K562 (cell line): Measurements from ENCODE around the gene KCNK4. TPM values are rescaled to one million over a fixed set of nuclear protein-coding genes. Genes with fewer than 3 reads are reported as not detected.

Experiments used
- CREB1 ChIP-seq, 2 experiments: sonication (generic) in 1 of 2; formaldehyde crosslinking in 1 of 2; IDR thresholded peaks; 2 replicates each; pipeline versions ENCODE4 v1.6.1 to v1.8.0; 2012 to 2022; ENCODE audit warnings: inconsistent platforms in 1 of 2, mild to moderate bottlenecking in 1 of 2, missing genetic modification reagents in 1 of 2, moderate library complexity in 1 of 2
- HDAC1 ChIP-seq, 2 experiments: fragments of 450-650 bp; IDR thresholded peaks; 2 replicates each; pipeline ENCODE4 v1.6.1; 2016 to 2017; ENCODE audit warnings: inconsistent platforms in 1 of 2, mild to moderate bottlenecking in 1 of 2, moderate library complexity in 1 of 2
- HLTF ChIP-seq: fragments of 450-650 bp; IDR thresholded peaks from 2 replicates; pipeline ENCODE4 v1.6.1; 2016
- NFIC ChIP-seq: fragments of 450-650 bp; IDR thresholded peaks from 2 replicates; pipeline ENCODE4 v1.6.1; 2017; ENCODE audit warnings: mild to moderate bottlenecking, inconsistent platforms
- TFE3 ChIP-seq: fragments of 450-650 bp; formaldehyde crosslinking; IDR thresholded peaks from 2 replicates; pipeline ENCODE4 v1.4.0; 2020; ENCODE audit warnings: mild to moderate bottlenecking, mixed read lengths
- ZFX ChIP-seq: sonication (generic); formaldehyde crosslinking; IDR thresholded peaks from 2 replicates; pipeline ENCODE4 v1.8.0; 2022; ENCODE audit warnings: mild to moderate bottlenecking, missing genetic modification reagents, moderate library complexity
- ZNF23 ChIP-seq: fragments of 250-450 bp; sonication (Bioruptor Pico); IDR thresholded peaks from 2 replicates; pipeline ENCODE4 v1.4.0; 2020; ENCODE audit warnings: mild to moderate bottlenecking
- polyA plus RNA-seq, 8 experiments: library from polyadenylated mRNA; depleted of rRNA in 4 of 8; stranded (reverse) in 5 of 8; unstranded in 3 of 8; fragments of >200 nt; fragmentation: Nextera tagmentation in 2 of 8; fragmentation: Illumina TruSeq in 1 of 8; extraction: Ambion mirVana in 2 of 8; extraction: Trizol in 1 of 8; gene quantifications; 2 replicates each; pipeline versions ENCODE4 v1.2.1 to v1.2.3, GENCODE V29; 2011 to 2014; ENCODE audit warnings: inconsistent platforms in 1 of 8, missing spikeins in 1 of 8
- total RNA-seq, 7 experiments: library from RNA; depleted of rRNA in 6 of 7; stranded (reverse); fragments of >200 nt in 6 of 7; fragmentation: Illumina TruSeq in 2 of 7; extraction: Trizol in 2 of 7; gene quantifications; 2 replicates each; pipeline versions ENCODE4 v1.2.1 to v1.2.3, GENCODE V29; 2011 to 2021; ENCODE audit warnings: low replicate concordance in 1 of 7
- TF ChIP-seq, protein P1 (sequence below), 2 experiments: fragments of 450-650 bp in 1 of 2; sonication (generic) in 1 of 2; formaldehyde crosslinking in 1 of 2; IDR thresholded peaks; 2 replicates each; pipeline versions ENCODE4 v1.7.1 to v1.9.0; 2016 to 2022; ENCODE audit warnings: inconsistent platforms in 1 of 2, mild to moderate bottlenecking in 1 of 2, missing genetic modification reagents in 1 of 2
- TF ChIP-seq, protein P2 (sequence below): fragments of 450-650 bp; IDR thresholded peaks from 2 replicates; pipeline ENCODE4 v1.6.1; 2016; ENCODE audit warnings: borderline replicate concordance
- TF ChIP-seq, protein P3 (sequence below), 2 experiments: fragments of 450-650 bp; IDR thresholded peaks; 2 replicates each; pipeline ENCODE4 v1.6.1; 2016

KCNK4 gene
- total and polyA plus RNA-seq, 9 of the 15 experiments (the other 6 are each of a cell fraction or from before 2014, with no cell fraction given): not detected

DNA sequence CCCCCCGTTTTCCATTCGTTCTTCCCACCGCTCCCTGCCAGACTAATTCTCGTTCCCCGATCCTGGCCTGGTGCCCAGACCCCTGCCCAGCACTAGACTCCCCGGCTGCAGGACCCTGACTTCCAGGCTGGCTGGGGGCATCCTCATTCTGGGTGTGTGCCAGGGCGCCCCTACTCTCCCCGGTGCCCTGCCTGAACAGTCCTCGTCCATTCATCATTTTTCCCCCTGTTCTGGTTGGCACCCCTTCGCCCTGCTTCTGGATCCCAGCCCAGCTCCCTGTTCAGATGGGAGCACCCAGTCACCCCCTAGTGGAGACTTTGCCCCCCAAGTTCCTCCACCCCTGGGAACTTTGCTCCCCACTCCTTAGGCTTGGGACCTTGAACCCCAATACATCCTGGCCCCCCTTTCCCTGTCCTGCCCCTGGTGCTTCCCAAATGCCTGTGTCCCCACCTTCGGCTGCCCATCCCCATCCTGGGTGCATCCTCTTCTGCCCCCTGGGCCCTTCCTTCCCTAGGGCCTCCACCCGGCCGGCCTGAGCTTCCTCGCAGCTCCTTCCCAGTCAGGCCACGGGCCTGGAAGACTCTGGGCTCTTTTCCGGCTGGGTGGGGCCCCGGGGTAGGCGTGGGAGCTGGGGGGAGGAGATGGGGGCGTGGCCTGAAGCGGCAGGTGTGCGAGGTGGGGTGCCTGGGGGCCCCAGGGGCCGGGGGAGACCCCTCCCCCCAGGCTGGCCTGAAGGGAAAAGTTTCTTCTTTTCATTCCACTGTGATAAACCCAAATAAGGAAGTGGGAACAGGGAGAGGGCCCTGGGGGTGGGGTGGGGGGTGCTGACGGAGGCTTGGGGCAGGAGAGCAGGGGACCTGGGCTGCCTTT, 38.9 kb upstream of the KCNK4 start (continued):
- TF ChIP-seq, protein P1, sequence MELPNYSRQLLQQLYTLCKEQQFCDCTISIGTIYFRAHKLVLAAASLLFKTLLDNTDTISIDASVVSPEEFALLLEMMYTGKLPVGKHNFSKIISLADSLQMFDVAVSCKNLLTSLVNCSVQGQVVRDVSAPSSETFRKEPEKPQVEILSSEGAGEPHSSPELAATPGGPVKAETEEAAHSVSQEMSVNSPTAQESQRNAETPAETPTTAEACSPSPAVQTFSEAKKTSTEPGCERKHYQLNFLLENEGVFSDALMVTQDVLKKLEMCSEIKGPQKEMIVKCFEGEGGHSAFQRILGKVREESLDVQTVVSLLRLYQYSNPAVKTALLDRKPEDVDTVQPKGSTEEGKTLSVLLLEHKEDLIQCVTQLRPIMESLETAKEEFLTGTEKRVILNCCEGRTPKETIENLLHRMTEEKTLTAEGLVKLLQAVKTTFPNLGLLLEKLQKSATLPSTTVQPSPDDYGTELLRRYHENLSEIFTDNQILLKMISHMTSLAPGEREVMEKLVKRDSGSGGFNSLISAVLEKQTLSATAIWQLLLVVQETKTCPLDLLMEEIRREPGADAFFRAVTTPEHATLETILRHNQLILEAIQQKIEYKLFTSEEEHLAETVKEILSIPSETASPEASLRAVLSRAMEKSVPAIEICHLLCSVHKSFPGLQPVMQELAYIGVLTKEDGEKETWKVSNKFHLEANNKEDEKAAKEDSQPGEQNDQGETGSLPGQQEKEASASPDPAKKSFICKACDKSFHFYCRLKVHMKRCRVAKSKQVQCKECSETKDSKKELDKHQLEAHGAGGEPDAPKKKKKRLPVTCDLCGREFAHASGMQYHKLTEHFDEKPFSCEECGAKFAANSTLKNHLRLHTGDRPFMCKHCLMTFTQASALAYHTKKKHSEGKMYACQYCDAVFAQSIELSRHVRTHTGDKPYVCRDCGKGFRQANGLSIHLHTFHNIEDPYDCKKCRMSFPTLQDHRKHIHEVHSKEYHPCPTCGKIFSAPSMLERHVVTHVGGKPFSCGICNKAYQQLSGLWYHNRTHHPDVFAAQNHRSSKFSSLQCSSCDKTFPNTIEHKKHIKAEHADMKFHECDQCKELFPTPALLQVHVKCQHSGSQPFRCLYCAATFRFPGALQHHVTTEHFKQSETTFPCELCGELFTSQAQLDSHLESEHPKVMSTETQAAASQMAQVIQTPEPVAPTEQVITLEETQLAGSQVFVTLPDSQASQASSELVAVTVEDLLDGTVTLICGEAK (IDR thresholded peaks at IDR 0.05): peak; percentile 56; the same call in 1 of the 2 replicates
- TF ChIP-seq, protein P1 (CRISPR knock-in tag; IDR thresholded peaks at IDR 0.05): no peak
- TF ChIP-seq ZFX: peak; percentile 28; the same call in 1 of the 2 replicates
- no peak for TF ChIP-seq TFE3 (CRISPR knock-in tag)
- peak in 1 of 2 experiments; percentile 70; a peak in 2 of 4 replicates for TF ChIP-seq HDAC1 (IDR thresholded peaks at IDR 0.05)
- peak; percentile 80 for TF ChIP-seq NFIC
- TF ChIP-seq HLTF: no peak
- TF ChIP-seq, protein P2, sequence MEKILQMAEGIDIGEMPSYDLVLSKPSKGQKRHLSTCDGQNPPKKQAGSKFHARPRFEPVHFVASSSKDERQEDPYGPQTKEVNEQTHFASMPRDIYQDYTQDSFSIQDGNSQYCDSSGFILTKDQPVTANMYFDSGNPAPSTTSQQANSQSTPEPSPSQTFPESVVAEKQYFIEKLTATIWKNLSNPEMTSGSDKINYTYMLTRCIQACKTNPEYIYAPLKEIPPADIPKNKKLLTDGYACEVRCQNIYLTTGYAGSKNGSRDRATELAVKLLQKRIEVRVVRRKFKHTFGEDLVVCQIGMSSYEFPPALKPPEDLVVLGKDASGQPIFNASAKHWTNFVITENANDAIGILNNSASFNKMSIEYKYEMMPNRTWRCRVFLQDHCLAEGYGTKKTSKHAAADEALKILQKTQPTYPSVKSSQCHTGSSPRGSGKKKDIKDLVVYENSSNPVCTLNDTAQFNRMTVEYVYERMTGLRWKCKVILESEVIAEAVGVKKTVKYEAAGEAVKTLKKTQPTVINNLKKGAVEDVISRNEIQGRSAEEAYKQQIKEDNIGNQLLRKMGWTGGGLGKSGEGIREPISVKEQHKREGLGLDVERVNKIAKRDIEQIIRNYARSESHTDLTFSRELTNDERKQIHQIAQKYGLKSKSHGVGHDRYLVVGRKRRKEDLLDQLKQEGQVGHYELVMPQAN: peak; percentile 25; the same call in 1 of the 2 replicates
- peak; percentile 15; the same call in 1 of the 2 replicates for TF ChIP-seq CREB1 (IDR thresholded peaks at IDR 0.05)
- TF ChIP-seq CREB1 (CRISPR knock-in tag; IDR thresholded peaks at IDR 0.05): no peak
- TF ChIP-seq, protein P3, sequence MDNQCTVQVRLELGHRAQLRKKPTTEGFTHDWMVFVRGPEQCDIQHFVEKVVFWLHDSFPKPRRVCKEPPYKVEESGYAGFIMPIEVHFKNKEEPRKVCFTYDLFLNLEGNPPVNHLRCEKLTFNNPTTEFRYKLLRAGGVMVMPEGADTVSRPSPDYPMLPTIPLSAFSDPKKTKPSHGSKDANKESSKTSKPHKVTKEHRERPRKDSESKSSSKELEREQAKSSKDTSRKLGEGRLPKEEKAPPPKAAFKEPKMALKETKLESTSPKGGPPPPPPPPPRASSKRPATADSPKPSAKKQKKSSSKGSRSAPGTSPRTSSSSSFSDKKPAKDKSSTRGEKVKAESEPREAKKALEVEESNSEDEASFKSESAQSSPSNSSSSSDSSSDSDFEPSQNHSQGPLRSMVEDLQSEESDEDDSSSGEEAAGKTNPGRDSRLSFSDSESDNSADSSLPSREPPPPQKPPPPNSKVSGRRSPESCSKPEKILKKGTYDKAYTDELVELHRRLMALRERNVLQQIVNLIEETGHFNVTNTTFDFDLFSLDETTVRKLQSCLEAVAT (IDR thresholded peaks at IDR 0.05): 0 out of 4 replicates have a peak, but pooled peaks of 1 of the 2 experiments have one; percentile 51
- TF ChIP-seq ZNF23: no peak
